Astrocyte (in vitro differentiated cells and primary cell): ENCODE data around the gene DPAGT1.

Source experiments
- CTCF ChIP-seq: IDR thresholded peaks from 2 replicates; pipeline ENCODE4 v1.5.1; 2011; ENCODE audit warnings: low read depth, mild to moderate bottlenecking, inconsistent platforms, low read length, moderate library complexity; ENCODE audit not compliant: insufficient read depth
- EZH2 ChIP-seq: IDR thresholded peaks from 2 replicates; pipeline ENCODE4 v1.6.1; 2012; ENCODE audit warnings: mild to moderate bottlenecking, low read length, inconsistent platforms; ENCODE audit not compliant: insufficient read depth

GRCh38 chr11:119147604-119148333 lies 46.1 kb upstream of the DPAGT1 start:
- TF ChIP-seq CTCF (no peak), EZH2 (no peak)
